Heart right ventricle (tissue), 16 donors: Measurements from ENCODE around the gene POU3F1. TPM values are rescaled to one million over a fixed set of nuclear protein-coding genes. Genes with fewer than 3 reads are reported as not detected.

ENCODE experiments used
- ATAC-seq, 8 donors: fragments of 200-7000 bp; cut with Tn5 transposase; one replicate each; pipeline ENCODE4 v1.9.1; 2020; ENCODE audit warnings: mild to moderate bottlenecking in 8 of 8, moderate library complexity in 8 of 8, moderate number of reproducible peaks in 1 of 8
- DNase-seq, 2 donors: peaks; one replicate each; pipeline ENCODE4 v3.0.0-alpha.2; 2020
- H3K27ac ChIP-seq, 10 donors: fragments of 200-600 bp; sonication (generic) in 2 of 10; one replicate each; pipeline versions ENCODE4 v1.5.0 to v1.8.0; 2020 to 2022; ENCODE audit warnings: mild to moderate bottlenecking in 3 of 10
- H3K27me3 ChIP-seq, 7 donors: fragments of 200-600 bp; one replicate each; pipeline ENCODE4 v1.8.0; 2021 to 2022; ENCODE audit warnings: mild to moderate bottlenecking in 2 of 7
- H3K36me3 ChIP-seq, 9 donors: fragments of 200-600 bp; sonication (generic) in 1 of 9; one replicate each; pipeline versions ENCODE4 v1.5.0 to v1.8.0; 2020 to 2022; ENCODE audit warnings: mild to moderate bottlenecking in 2 of 9
- H3K4me1 ChIP-seq, 9 donors: fragments of 200-600 bp; sonication (generic) in 1 of 9; one replicate each; pipeline versions ENCODE4 v1.5.0 to v1.8.0; 2020 to 2022; ENCODE audit warnings: mild to moderate bottlenecking in 4 of 9
- H3K4me3 ChIP-seq, 10 donors: fragments of 200-600 bp; sonication (generic) in 2 of 10; one replicate each; pipeline versions ENCODE4 v1.5.0 to v1.8.0; 2020 to 2022; ENCODE audit warnings: mild to moderate bottlenecking in 7 of 10, moderate library complexity in 2 of 10
- H3K9me3 ChIP-seq, 11 donors: fragments of 200-600 bp in 10 of 11; sonication (generic) in 2 of 11; one replicate each; pipeline versions ENCODE4 v1.5.0 to v1.8.0; 2013 to 2022; ENCODE audit warnings: mild to moderate bottlenecking in 2 of 11, control low read depth in 1 of 11, moderate library complexity in 1 of 11
- CTCF ChIP-seq, 9 donors: fragments of 200-600 bp; sonication (generic) in 2 of 9; IDR thresholded peaks; one replicate each; pipeline versions ENCODE4 v1.5.0 to v1.8.0; 2021 to 2022; ENCODE audit warnings: antibody characterized with exemption in 9 of 9, mild to moderate bottlenecking in 5 of 9, moderate library complexity in 1 of 9
- WGBS, 2 donors: extraction: QIAGEN DNeasy Blood & Tissue Kit; methylation state at CpG; one replicate each; pipeline ENCODE4 v1.1.7; 2013; ENCODE audit warnings: inconsistent platforms in 1 of 2; 5-methylcytosine and 5-hydroxymethylcytosine counted together
- intact Hi-C, 10 donors: fragments of 100-400 bp; cut with DNase I; formaldehyde crosslinking; loops; one replicate each; pipeline versions ENCODE4 v1.11.1 to v1.14.2; 2022
- polyA plus RNA-seq, 2 donors: library from polyadenylated mRNA; stranded (reverse); fragments of 200-250 nt; gene quantifications; one replicate each; pipeline ENCODE4 v1.2.3, GENCODE V29; 2013
- total RNA-seq, 10 donors: library from RNA; stranded (reverse); fragmentation: NEBNext Ultra II Directional in 3 of 10; extraction: Animal tissue kit (Norgen Biotek cat#: 25700) in 3 of 10; gene quantifications; one replicate each; pipeline versions ENCODE4 v1.2.1 to v1.2.4, GENCODE V29; 2021 to 2023
- donor health status: Arrhythmogenic right ventricular cardiomyopathy.
- donor health status: ischemic (EF 13 %, LVEDD 7.1; RV severe dilation, severe dysfunction).
- donor health status: healthy with polysubstance abuse.
- donor health status: DM: no; HTN: yes; CAD: no.
- donor health status: DM: no; HTN: no; CAD: no.
- donor health status: ischemic (EF 25% LVEDD 6.9; RV normal size, moderate dysfunction).
- donor health status: ischemic (EF 25% LVEDD 5.7; RV mildly dilated, moderate dysfunction).
- donor health status: healthy.
- donor health status: DM: yes; HTN: yes; CAD: no.
- donor health status: Ischemic cardiomyopathy.
- donor health status: ischemic (EF 35%, LVEDD 5.7; RV mildly dilated, moderate dysfunction).
- donor health status: nonischemic (EF 11% LVEDD 7.7; RV severe dilation, severe dysfunction).
- donor health status: DM: yes; HTN: yes; CAD: no.
- donor health status: PGD.
- donor health status: ischemic (EF 29% LVEDD 5.4; RV normal size, mild dysfunction).
- donor health status: nonischemic (EF 23%, LVEDD 6.1; RV moderate dilation, normal function).

POU3F1 gene
- total and polyA plus RNA-seq, 12 donors: 0.03 to 0.22 (median 0.13) TPM; not detected in 9

GRCh38 chr1:38077523-38078147 is 31.0 kb upstream of the POU3F1 start:
- intact Hi-C loops: no loop called here
- DNase-seq: no peak
- Histone ChIP-seq H3K9me3 (no peaks in the 10 kb centered on the region), H3K36me3 (no peaks in the 10 kb centered on the region), H3K27ac (no peak overlapping the region), H3K4me1 (no peaks in the 10 kb centered on the region), H3K4me3 (no peak overlapping the region), H3K27me3 (peaks cover 0 to 33% (median 11%) of the 10 kb centered on the region in 7 donors)
- WGBS, 2 donors: 75 to 79% methylated on average over 3 of the region's 3 CpGs
- no peak for TF ChIP-seq CTCF (IDR thresholded peaks at IDR 0.05)
- no peak for ATAC-seq

GRCh38 chr1:38076455-38076854 is 29.9 kb upstream of the POU3F1 start:
- no peaks in the 10 kb centered on the region for H3K36me3 ChIP-seq
- H3K27ac ChIP-seq: no peak overlapping the region
- DNase-seq (no peak), ATAC-seq (no peak)
- H3K4me1 ChIP-seq: no peaks in the 10 kb centered on the region
- peaks cover 0 to 44% (median 16%) of the 10 kb centered on the region in 7 donors for H3K27me3 ChIP-seq
- WGBS, 2 donors: 52 to 64% methylated on average over 6 of the region's 6 CpGs
- intact Hi-C loops: no loop called here
- H3K9me3 ChIP-seq: no peaks in the 10 kb centered on the region
- no peak for TF ChIP-seq CTCF (IDR thresholded peaks at IDR 0.05)
- no peak overlapping the region for H3K4me3 ChIP-seq

GRCh38 chr1:38076038-38076437 is 29.4 kb upstream of the POU3F1 start:
- H3K27ac ChIP-seq: no peak overlapping the region
- H3K9me3 ChIP-seq: no peaks in the 10 kb centered on the region
- DNase-seq (no peak), ATAC-seq (peak in 3 of 8 donors; percentile 28 to 54 (median 35))
- no peaks in the 10 kb centered on the region for H3K36me3 ChIP-seq
- 20 to 21% methylated on average over 6 of the region's 6 CpGs for WGBS, 2 donors
- intact Hi-C loops: no loop called here
- TF ChIP-seq CTCF (IDR thresholded peaks at IDR 0.05): no peak
- H3K27me3 ChIP-seq: peaks cover 0 to 44% (median 20%) of the 10 kb centered on the region in 7 donors
- no peak overlapping the region for H3K4me3 ChIP-seq
- H3K4me1 ChIP-seq: no peaks in the 10 kb centered on the region

GRCh38 chr1:38075191-38075590 is 28.6 kb upstream of the POU3F1 start:
- H3K36me3 ChIP-seq: no peaks in the 10 kb centered on the region
- ATAC-seq: no peak
- intact Hi-C loops: no loop called here
- no peak for TF ChIP-seq CTCF (IDR thresholded peaks at IDR 0.05)
- H3K4me3 ChIP-seq: no peak overlapping the region
- no peak overlapping the region for H3K27ac ChIP-seq
- no peak for DNase-seq
- no peaks in the 10 kb centered on the region for H3K4me1 ChIP-seq
- no peaks in the 10 kb centered on the region for H3K9me3 ChIP-seq
- 89 to 94% methylated on average over 5 of the region's 5 CpGs for WGBS, 2 donors
- H3K27me3 ChIP-seq: peaks cover 0 to 47% (median 26%) of the 10 kb centered on the region in 7 donors
